ENCODE data around the gene SEPTIN8.

SEPTIN8 gene, protein sequence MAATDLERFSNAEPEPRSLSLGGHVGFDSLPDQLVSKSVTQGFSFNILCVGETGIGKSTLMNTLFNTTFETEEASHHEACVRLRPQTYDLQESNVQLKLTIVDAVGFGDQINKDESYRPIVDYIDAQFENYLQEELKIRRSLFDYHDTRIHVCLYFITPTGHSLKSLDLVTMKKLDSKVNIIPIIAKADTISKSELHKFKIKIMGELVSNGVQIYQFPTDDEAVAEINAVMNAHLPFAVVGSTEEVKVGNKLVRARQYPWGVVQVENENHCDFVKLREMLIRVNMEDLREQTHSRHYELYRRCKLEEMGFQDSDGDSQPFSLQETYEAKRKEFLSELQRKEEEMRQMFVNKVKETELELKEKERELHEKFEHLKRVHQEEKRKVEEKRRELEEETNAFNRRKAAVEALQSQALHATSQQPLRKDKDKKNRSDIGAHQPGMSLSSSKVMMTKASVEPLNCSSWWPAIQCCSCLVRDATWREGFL

DNA sequence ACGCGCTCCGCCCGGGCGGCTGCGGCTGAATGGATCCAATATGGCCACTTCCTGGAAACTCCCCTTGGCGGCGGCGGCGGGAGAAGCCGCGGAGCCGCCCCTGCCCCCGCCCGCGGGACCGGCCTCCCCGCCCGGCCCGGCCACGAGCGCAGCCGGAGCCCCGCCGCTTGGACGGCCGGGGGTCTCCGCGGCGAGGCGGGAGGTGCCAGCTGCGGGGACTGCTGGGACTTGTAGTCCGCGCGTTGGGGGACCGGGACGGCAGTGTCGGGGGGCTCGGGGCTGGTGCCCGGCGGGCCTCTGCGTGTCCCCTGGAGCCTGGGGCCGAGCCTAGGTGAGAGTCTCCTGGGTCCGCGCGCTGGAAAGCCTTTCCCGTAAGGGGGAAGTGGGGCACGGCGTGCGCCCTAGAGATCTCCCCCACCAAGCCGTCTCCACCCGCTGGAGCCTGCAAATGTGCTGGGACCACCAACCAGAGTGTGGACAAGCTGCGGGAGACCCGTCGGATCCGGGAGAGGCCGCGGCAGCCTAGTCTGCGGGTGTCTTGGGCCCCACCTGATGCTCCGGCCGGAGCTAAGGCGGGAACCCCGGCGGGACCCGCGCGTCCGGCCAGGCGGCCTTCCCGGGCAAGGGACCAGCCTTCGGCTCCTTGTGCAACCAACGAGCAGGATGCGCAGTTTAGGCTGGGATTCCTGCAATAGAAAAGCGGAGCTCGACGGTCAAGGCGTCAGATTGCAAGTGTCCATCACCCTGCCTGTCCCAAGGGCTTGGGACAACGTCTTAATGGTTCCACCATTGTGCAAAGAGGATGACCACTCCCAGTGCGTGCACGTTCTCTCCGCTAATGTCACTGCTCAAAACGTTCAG lies at the start of gene SEPTIN8:
Gene SEPTIN8 (minus strand): TSS at position 31 of the 861 bp plus-strand sequence. CDS start 102 bp downstream, outside the sequence.
- no peak for DNase-seq

DNA sequence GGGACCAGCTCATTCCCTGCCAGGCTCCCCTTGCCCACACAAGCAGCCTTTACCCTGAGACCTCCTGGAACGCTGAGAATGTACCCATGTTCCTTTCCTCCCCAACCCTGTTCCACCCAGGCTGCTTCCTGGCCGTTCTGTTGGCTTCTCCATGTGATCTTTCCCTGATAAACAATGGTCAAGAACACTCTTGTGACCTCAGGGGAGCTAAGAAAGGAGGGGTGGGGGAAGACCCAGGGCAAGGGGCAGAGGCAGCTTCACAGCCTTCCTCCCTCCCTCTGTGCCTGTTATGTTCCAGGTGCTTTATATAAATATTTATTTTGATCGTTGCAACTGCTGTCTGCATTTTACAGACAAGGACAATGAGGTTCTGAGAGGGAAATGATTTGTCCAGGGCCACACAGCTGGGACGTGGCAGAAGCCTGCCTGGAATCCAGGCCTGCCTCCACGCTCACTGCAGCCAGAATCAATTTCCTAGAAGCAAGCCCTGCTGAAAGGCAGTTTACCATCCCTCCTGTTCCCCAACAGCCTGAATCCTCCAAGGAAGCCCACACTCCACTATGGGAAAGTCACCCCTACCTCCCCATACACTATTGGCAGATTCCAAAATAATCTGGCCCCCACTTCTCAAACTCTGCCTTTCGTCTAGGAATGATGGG lies 49.5 kb upstream of the SEPTIN8 start:
- DNase-seq, result no peak

DNA sequence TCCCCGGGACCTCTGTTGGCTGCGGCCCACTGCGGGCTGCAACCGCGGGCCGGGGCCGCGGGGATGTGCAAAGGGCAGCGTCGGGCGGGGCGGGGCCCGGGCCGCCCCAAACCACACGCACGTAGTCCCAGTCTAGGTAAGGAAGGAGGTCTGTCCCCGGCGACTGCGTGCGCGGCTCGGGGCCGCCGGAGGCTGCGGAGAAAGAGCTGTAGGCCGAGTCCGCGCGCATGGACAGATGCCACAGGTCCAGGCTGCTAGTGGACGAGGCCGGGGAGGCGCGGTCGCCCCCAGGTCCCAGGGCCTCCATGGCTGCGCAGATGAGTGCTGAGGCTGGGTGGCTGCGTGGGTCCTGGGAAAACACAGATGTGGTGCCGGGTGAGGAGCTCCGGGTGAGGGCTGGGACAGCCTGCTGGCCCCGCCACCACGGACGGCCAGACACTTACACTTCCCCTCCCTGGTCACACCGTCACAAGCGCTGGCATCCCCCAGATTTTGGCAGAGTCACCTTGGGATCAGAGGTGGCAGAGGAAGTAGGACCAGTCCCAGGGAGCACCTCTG lies 48.9 kb upstream of the SEPTIN8 start:
- DNase-seq, result no peak

DNA sequence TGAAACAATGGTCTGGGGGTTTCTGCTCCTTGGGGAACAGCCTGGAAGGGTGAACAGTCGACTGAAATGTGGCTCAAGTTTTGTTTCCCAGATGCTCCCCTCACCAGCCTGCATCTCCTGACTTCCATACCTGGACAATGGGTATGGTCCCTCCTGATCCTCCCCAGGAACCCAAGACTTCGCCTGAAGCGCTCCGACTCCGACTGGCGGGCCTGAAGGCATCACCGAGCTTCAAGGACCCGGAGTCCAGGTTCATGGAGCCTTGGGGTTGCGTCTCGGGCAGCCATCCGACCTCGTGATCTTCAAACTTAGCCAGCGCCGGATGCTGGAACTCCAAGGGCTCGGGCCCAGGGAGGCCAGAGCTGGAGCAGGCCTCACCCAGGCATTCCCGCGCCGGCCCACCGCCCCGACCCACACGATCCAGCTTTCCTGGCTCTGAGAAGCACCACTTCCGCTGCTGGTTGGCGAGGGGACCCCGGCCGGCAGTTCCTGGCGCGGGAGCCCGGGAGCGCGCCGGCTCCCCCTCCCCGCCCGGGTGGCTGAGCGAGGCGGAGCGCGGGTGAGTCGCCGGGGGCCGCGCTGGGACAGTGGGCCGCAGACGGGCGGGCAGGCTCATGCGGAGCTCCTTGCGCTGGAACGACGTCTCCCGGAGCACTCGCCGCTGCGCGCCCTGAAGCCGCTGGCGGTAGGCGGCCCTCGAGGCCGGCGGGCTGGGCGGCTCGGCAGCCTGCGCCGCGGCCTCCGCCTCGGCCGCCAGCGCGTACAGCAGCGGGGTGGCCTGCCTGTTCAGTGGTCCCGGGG lies 48.2 kb upstream of the SEPTIN8 start:
- DNase-seq, result no peak

DNA sequence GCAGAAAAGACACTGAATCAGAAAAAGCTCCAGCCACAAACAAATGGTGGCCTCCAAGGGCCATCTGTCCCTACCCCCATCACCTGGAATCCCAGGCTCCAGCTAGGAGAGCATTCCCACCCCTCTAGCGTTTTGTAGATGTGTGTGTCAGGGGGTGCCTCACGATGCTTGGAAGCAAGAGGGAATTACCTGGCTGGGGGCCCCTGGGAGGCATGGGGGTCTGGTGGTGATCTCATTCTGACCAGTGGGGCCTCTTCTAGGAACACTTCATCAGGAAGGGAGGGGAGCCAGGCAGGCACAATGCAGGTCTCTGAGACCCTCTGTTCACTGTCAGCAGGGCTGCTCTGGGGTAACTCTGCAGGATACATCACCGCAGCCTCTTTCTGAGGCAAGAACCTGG lies 47.4 kb upstream of the SEPTIN8 start:
- DNase-seq, result no peak

DNA sequence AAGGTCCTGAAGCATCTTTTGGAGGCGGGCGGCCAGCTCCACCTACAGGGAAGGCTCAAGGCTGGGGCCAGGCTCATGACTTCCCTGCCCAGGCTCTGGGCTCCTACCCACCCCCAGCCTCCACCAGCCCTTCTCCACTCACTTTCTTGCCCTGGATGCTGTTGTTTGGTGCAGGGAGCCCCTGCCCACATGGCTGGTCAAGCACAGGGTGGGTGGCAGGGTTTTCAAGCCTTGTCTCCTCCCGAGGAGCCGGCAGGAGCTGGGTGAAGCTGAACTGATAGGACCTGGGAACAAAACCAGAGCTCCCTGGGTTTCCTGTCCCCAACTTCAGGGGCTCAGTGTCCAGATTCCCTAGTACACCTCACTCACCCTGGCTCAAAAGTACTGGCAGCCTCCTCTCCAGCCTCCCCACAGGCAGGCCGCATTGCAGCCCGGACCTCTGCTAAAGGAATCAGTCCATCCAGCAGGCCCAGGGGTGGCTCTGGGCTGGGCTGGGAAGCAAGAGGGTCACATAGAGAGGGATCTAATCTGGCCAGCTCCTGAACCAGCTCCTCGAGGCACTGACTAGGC lies 46.5 kb upstream of the SEPTIN8 start:
- no peak for DNase-seq

DNA sequence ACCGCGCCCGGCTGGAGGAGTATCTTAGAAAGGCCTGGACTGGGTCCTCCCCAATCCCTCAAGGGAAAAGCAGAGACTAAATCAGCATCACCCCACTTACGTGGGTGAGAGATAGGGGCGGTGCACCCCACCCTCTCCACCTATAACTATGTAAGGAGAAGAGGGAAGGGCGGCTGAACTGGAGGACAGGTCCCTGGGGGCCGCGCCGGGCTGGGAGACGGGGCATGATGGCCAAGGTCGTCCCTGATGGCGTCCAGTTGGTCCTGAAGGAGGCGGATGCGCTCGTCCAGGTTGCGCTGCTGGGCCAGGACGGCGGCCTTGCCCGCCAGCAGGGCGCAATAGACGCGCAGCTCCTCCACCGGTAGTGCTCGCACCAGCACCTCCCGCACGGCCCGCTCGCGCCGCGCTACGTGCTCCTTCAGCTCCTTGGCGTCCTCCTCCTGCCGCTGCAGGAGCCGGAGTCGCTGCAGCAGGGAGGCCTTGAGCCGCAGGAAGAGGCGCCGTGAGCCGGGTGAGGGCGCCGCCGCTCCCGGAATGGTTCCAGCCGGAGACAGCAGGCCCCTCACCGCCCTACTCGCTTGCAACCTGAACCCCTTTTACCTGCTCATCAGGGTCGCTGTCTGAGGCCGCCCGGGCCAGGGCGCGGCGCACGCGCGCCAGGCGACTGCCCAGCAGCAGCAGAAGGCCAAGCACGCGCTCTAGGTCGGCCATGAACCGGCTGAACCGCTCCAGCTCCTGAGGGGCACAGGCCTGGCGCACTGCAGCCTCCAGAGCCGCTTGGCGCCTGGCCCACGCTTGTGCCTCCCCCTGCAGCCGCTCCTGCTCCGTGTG lies 45.8 kb upstream of the SEPTIN8 start:
- no peak for DNase-seq

DNA sequence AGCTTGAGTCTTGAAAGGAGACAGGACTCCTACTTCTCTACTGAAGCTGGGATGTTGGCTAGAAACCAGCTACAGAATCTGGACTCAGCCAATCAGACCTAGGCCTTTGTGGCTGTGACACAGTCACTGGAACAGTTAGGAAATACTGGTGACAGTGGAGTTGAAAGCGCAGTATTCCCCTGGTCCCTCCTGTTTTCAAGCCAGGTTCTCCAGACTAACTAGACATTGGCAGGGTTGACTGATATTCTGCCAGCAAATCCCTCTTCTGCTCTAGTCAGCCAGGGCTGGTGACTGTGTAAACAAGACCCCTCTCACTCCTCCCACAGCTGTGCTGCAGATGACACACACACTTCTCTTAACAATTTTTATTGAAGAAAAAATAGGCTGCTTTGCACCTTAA lies 44.8 kb upstream of the SEPTIN8 start:
- no peak for DNase-seq

DNA sequence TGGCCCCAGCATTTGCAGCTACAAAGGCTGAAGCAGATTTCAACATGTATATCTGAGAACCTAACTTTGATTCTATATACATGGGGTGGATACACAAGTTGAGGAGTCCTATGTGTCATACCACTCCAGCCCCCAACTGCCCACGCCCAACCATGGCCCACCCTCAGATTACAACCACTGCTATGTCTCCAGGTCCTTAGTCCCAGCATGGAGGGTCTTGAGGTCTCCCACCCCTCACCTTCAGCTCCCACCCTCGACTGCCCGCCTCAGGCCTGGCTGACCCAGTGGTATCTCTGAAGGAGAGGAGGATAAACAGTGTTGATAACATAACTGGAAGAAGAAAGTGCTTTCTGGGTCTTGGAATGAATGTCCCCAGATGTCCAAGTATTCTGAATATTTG lies 44.3 kb upstream of the SEPTIN8 start:
- DNase-seq, result no peak

DNA sequence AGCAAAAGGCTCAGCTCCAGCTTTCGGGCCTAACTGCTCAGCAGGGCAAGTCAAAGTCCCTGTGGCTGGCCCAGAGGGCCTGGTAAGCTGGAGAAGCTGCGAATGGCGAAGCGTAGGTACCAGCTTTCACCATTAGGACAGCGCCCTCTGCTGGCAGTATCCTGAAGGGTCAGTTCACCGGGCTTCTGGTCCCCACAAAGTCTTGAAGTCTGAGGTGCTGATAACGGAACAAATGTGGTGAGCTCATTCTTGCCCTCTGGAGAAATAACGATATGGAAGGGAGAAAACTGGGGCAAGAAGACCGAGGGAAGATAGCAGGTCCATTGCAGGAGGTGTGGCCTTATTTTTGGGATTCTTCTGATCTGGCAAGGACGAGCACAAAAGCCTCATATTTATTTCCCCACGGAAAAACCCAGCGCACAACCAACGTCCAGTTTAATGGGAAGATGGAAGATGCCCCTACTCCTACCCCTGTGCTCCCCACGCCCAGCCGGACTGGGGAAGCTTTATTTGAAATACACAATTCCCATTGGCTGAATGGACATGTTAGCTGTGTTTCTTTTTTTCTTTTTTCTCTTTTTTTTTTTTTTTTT lies 43.2 kb upstream of the SEPTIN8 start:
- peak; percentile 88 to 93 for DNase-seq

DNA sequence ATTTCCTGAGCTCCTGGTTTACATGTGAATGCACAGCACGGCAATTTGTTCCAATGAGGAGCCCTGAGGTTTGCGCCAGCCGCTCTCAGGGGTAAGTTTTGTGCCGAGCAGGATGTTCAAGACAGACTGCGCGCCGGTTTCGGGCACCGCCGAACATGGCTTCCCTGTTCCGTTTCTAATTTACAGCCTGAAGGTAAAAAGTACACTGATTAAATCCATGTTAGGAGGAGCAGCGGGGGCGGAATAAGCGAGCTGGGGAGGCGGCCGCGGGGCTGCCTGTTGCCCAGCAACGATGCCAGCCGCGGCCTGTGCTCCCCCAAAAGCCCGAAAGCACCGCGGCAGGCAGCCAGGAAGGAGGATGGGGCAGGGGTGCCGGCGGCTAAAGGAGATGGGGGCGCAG lies 42.4 kb upstream of the SEPTIN8 start:
- DNase-seq, result no peak

DNA sequence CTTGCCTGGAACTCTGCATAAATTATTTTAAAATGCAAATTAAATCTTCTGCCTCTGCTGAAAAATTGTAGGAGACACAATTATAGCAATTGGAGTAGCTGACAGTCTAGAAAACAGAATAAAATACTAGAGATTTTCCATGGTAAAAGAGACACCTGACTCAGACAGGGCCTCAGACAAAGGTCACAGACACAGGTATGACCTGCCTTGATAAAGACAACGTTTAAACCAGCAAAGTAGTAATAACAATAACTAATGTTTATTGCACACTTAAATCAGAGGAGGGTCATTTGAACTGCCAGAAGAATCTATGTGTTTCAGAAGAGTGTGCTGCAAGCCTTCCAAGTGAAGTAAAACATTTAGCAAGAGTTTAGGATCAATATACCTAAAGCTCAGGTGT lies 40.0 kb upstream of the SEPTIN8 start:
- DNase-seq, result no peak

DNA sequence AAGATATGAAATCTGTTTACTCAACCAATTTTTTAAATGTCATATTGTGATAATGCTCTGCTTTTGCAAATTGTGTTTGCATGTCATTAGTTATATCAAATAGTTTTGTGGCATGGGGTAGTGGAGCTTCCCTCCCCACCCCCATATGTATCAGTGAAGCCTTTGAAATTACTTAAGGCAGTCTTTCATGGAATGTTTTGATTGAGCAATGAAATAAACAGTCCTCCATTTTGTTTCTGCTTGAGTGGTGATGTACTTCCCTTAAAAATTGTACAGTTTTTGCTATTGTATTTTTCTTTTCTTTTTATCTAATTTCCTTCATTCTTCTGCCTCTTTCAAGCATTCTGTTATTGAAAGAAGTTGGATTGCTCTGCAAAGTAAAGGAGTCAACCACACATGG lies 39.5 kb upstream of the SEPTIN8 start:
- no peak for DNase-seq

DNA sequence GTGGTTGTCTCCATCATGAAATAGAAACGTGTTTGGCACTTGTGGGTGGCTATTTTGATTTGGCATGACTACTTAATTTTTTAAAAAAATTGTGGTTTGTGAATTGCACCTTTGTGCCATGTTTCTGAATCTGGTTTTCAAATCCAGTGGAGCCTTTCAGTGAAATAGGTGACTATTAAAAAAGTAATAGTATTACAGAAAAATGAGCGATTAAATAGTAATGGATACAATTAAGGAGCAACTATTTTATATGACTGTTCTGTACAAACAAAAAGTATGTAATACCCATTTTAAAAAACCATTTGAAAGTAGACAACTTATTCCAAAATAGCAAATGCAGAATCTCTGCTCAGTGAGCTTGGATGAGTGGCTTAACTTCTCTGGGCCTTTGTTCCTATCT lies 39.0 kb upstream of the SEPTIN8 start:
- DNase-seq, result no peak

DNA sequence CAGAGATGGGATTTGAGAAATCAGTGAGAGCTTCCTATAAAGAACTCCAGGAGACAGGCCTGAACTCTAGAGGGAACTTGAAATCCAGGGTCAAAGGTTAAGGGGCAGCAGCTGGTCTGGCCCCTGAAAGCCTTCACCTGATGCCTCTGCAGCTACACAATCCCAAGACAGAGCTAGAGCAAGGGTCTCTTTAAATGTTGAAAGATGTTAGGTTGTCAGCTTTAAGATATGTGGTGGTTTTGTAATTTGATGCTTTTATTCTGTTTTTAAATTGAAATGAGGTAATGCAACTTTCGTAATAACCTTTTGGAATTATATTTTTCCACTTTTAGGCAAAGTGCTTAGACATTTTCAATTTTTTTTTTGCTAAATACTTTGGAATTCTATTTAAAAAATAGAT lies 38.4 kb upstream of the SEPTIN8 start:
- DNase-seq, result no peak

DNA sequence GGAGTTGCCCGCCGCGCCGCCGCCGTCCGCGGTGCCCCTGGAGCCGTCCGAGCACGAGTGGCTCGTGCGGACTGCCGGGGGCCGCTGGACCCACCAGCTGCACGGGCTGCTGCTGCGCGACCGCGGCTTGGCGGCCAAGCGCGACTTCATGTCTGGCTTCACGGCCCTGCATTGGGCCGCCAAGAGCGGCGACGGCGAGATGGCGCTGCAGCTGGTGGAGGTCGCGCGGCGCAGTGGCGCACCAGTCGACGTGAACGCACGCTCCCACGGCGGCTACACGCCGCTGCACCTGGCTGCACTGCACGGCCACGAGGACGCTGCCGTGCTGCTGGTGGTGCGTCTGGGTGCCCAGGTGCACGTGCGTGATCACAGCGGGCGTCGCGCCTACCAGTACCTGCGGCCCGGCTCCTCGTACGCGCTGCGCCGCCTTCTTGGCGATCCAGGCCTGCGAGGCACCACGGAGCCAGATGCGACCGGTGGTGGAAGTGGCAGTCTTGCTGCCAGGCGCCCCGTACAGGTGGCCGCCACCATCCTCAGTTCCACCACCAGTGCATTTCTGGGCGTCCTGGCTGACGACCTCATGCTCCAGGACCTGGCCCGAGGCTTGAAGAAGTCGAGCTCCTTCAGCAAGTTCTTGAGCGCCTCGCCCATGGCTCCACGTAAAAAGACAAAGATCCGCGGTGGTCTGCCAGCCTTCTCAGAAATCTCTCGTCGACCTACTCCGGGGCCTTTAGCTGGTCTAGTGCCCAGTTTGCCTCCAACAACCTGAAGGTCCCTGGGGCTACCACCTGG lies 37.7 kb upstream of the SEPTIN8 start:
- no peak for DNase-seq

DNA sequence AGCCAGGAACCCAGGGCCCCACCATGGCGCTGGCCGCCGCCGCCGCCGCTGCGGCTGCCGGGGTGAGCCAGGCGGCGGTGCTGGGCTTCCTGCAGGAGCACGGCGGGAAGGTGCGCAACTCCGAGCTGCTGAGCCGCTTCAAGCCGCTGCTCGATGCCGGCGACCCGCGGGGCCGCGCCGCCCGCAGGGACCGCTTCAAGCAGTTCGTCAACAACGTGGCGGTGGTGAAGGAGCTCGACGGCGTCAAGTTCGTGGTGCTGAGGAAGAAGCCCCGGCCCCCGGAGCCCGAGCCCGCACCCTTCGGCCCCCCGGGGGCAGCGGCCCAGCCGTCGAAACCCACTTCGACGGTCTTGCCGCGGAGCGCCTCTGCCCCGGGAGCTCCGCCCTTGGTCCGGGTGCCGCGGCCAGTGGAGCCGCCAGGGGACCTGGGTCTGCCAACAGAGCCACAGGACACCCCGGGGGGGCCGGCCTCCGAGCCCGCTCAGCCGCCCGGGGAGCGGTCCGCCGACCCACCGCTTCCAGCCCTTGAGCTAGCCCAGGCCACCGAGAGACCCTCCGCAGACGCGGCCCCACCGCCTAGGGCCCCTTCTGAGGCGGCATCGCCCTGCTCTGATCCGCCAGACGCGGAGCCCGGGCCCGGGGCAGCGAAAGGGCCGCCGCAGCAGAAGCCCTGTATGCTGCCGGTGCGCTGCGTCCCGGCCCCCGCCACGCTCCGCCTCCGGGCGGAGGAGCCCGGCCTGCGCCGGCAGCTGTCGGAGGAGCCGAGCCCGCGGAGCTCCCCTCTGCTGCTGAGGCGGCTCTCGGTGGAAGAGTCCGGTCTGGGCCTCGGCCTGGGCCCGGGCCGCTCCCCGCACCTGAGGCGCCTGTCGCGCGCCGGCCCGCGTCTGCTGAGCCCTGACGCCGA lies 36.8 kb upstream of the SEPTIN8 start:
- no peak for DNase-seq

DNA sequence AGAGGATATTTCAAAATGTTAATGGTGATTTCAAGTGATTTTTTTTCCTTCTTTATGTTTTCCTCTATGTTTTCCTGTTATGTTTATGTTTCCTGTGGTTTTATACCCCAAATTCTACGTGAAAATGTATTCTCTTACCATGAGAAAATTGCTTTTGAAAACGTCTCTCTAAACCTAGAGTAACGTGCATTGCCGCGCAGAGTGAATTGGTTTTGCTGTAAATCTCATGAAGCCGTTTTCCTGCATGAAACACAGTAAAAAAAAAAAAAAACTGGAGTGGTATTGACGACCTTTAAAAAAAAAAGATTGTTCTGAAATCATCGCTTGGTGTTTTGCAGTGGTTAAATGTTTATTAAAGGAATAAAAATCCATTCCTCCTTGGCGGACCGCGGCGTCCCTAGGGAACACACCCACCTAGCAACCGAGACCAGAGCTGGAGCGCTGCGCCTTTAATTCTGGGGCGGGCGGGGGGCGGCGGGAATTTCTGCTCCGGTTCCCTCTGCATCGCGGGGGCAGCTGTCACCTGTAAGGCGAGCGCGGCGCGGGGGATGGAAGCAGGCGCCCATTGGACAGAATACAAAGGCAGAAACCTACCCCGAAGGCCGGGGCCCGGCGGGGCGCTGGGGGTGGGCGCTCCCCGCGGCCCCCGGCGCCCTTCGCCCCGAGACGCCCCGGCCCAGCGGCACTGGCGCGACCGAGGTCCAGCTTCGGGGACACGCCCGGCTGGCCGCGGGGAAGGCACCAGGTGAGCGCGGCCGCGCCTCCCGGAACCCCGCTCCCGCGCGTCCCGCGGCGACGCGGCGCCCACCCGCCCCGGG lies 36.0 kb upstream of the SEPTIN8 start, which contains the start of gene SOWAHA:
Gene SOWAHA (plus strand): TSS at position 522 of the 818 bp plus-strand sequence. CDS start 320 bp downstream, outside the sequence.
- no peak for DNase-seq
